Tongue (tissue), 2 donors: Measurements from ENCODE around the gene SPDYE17. TPM values are rescaled to one million over a fixed set of nuclear protein-coding genes. Genes with fewer than 3 reads are reported as not detected.
"Not testable (repeated sequence)": the region's sequence is repeated elsewhere in the genome, so short reads cannot be mapped to it uniquely, and the experiment has no call there.

Experiments
- DNase-seq: peaks from one replicate; pipeline ENCODE4 v3.0.0-alpha.2; 2015
- total RNA-seq: library from RNA; depleted of rRNA; stranded (reverse); fragments of >200 nt; gene quantifications from one replicate; pipeline ENCODE4 v1.2.3, GENCODE V29; 2014

The SPDYE17 gene
- total RNA-seq, 1 donor from 2014 or later: not detected

- DNase-seq: peak; percentile 17
These were observed 33.3 kb downstream of the SPDYE17 start for GRCh38 chr7:76998764-76999450.

- DNase-seq: no peak
These were observed 33.9 kb downstream of the SPDYE17 start for GRCh38 chr7:76998285-76998589.

GRCh38 chr7:76997381-76998284 lies 34.5 kb downstream of the SPDYE17 start:
- no peak for DNase-seq

DNA sequence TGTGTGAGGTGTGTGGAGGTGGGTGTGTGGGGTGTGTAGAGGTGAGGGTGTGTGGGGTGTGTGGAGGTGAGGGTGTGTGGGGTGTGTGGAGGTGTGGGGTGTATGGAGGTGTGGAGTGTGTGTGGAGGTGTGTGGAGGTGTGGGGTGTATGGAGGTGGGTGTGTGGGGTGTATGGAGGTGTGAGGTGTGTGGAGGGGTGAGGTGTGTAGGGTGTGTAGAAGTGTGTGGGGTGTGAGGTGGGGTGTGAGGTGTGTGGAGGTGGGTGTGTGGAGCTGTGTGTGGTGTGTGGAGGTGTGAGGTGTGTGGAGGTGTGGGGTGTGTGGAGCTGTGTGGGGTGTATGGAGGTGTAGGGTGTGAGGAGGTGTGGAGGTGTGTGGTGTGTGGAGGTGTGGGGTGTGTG lies 35.2 kb downstream of the SPDYE17 start:
- not testable (repeated sequence) for DNase-seq

- not testable (repeated sequence) for DNase-seq
These were observed 37.9 kb downstream of the SPDYE17 start for GRCh38 chr7:76994286-76994685.

- not testable (repeated sequence) for DNase-seq
These were observed 38.3 kb downstream of the SPDYE17 start for GRCh38 chr7:76993831-76994230.

DNA sequence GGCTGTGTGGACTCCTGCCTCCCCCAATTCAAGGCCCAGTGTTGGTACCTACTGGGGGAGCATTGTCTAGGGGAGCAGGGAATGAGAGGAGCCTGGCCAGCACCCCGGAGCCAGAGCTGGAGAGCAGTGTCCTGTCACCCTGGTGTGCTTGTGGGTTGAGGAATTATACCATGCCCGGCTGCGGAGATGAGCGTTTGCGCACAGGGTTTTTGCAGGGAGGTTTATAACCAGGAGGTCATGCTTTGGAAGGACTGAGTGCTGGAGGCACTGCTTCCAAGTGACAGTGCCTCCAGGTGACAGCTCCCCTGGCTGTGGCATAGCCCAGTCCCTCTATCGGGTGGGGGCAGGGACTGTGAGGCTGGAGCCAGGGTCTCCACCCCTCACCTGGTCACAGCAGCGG lies 39.3 kb downstream of the SPDYE17 start:
- DNase-seq: not testable (repeated sequence)

- DNase-seq: not testable (repeated sequence)
These were observed 40.0 kb downstream of the SPDYE17 start for GRCh38 chr7:76992204-76992603.

DNA sequence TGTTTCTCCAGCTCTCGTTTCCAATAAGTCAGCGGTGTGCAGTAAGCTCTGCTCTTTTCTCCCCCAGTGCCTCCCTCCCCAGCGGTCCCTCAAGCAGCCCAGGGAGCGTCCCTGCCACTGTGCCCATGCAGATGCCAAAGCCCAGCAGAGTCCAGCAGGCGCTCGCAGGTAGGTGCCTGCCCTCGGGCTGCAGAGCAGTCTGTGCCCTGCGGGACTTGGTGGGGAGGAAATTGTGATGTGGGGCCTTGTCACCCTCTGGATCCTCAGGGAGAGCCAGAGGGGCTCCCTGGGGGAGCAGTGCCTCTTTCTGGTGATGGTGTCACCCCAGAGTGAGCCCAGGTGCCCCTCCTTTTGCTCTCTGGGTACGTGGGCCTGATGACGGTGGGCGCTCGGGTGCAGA lies 42.0 kb downstream of the SPDYE17 start:
- not testable (repeated sequence) for DNase-seq

DNA sequence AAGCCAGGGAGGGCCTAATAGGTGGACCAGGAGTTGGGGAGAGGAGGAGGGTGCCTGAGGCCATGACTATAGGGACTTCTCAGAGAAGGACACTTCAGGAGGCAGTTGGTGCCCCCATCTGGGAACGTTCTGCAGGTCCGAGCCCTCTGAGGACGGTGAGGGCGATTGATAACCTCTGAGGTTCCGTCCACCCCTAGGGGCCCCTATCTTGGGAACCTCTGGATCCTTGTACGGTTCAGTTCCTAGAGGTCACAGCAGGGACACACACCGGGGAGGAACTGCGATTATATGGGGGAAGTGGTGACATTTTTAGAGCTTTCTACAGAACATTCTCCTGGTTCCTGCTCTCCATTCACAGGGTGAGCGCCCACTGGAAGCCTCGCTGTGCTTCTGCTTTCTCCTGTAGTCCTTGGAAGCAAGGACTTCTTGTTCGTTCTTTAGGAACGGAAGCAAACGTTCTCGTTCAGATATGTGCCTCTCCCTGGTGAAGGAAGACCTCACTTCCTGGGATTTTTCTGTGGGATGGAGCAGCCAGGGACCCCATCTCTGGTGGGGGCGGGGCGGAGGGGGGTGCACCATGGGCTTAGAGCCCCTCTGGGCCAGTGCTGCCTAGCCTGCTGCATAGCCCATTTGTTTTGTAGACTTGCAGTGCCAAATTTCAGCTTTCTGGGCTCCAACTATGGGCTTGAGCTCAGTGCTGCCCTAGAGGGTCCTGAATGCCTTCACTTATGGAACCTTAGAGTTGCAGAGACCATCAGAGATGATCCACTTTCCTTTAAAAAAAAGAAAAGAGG lies 46.0 kb downstream of the SPDYE17 start:
- DNase-seq: not testable (repeated sequence)

DNA sequence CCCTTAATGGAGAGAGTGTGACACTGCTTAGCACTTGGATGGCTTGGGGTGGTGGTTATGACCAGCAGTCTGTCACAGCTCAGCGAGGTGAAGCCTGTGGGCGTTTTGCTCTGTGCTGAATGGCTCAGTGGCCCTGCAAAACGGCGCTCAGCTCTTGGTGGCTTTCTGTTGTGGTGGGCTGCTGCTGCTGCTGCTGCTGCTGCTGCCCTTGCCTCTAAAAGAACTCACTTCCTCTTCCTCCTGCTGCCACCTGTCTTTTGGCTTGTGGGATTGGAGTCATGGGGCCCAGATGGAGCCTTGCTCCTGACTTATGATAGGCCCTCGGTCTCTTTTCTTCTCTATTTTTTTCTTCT lies 47.4 kb downstream of the SPDYE17 start:
- DNase-seq: not testable (repeated sequence)

DNA sequence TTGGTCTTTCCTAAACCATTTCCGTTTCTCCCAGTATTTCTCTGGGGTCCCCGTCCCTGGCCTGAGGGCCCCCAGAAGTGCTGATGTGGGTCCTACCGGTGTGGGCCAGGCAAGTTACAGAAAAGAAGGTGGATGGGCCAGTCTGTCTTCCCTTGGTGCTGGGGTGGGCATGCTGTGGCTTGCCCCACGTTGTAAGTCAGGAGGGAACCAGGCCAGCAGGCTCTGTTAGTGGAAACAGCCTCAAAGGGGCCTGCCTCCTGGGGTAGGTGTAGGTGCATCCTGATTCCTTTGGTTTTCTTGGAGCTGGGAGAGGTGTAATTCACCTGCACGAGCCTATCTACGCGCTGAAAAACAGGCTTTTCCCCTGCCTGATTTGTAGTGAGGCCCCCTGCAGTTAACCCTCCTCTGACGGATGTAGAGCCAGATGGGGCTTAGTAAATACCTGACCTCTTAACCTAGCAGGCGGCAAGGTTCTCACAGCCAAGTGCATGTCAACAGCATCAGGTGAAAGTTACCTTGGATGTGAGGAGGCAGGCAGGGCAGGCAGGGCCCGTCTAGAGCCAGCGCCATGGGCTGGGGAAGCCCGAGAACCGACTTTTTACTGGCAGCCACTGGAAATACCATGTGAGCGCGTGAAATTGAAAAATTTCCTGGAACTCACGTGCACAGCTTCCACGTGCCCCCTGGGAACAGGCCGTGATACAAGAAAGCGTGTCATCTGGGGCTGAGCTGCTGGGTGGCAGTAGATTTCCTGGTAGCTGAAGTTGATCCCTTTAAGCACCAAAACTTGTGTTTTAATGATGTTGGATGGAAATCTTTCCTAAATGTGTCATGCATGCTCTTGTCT lies 48.0 kb downstream of the SPDYE17 start:
- DNase-seq: not testable (repeated sequence)

DNA sequence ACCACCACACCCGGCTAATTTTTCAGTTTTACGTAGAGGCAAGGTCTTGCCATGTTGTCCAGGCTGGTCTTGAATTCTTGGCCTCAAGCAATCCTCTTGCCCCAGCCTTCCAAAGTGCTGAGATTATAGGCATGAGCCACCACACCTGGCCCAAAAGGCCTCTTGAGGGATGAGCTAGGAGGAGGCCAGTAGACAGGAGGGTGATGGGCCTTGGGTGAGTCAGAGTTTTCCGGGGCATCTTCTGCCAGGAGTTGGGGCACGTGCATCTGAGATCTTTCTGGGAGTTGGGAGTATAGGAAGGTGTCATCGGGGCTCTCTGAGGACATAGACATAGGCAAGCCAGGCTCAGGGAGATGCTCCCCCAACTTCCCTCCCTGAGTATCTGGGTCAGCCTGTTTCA lies 48.8 kb downstream of the SPDYE17 start:
- not testable (repeated sequence) for DNase-seq

DNA sequence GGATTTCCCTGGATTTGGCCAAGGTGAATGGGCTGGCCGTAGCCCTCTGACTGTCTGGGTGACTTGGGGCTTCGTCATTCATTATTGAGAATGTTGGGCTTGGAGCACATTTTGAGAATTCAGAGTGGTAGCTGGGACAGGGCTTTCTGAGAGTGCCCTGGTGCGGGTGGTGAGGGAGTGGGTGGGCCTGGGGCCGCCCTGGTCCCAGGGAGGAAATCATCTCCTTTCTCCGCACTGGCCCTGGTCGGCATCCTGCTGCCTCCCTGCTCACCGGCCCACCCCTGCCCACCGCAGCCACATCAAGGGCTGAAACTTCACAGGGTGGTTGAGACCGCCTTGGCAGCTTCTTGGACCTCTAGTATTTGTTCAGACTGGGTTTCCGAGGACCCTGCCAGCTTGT lies 49.7 kb downstream of the SPDYE17 start:
- DNase-seq: not testable (repeated sequence)

GRCh38 chr7:76981187-76981970 lies 50.8 kb downstream of the SPDYE17 start:
- not testable (repeated sequence) for DNase-seq

DNA sequence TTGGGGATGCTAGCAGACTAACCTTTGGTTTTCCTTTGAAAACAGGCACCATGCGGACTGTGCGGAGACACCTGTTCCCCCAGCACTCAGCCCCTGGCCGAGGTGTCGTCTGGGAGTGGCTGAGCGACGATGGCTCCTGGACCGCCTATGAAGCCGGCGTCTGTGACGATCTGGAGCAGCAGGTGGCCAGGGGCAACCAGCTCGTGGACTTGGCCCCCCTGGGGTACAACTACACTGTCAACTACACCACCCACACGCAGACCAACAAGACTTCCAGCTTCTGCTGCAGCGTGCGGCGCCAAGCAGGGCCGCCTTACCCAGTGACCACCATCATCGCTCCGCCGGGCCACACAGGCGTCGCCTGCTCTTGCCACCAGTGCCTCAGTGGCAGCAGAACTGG lies 51.6 kb downstream of the SPDYE17 start:
- not testable (repeated sequence) for DNase-seq

- DNase-seq: not testable (repeated sequence)
These were observed 54.3 kb downstream of the SPDYE17 start for GRCh38 chr7:76977761-76978367.

GRCh38 chr7:76974793-76975579 lies 57.2 kb downstream of the SPDYE17 start:
- DNase-seq: not testable (repeated sequence)

DNA sequence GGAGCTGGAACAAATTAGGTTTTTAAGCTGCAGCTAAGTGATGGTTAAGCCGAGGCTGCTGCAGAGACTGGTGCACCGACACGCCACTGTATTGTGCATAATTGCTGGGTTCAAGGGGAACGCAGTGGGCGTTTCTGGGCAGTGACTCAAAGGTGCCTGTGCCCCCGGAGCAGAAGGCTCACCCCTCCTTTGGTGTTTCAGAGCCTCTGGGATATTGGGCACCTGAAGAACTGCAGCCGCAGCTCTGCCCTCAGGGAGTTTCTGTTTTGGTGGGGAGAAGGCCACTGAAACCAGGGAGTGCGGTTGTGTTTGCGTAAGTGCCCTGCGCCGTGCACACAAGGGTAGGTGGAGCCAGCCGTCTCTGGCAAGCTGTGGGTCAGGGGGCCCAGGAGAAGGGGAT lies 57.8 kb downstream of the SPDYE17 start:
- not testable (repeated sequence) for DNase-seq

GRCh38 chr7:76972391-76972790 lies 59.8 kb downstream of the SPDYE17 start:
- not testable (repeated sequence) for DNase-seq
